PC-9 (cell line): ENCODE data around the gene ZNF438. TPM values are rescaled to one million over a fixed set of nuclear protein-coding genes. Genes with fewer than 3 reads are reported as not detected.
"Not testable (repeated sequence)": the region's sequence is repeated elsewhere in the genome, so short reads cannot be mapped to it uniquely, and the experiment has no call there.

Source experiments
- BruUV-seq: library from RNA; stranded (reverse); fragments of 400-500 nt; replicated peaks from 2 replicates; lab custom pipeline; 2021; lab: Mats Ljungman, UMichigan
- CTCF ChIA-PET: fragments of 300-600 bp; sonication (Branson Sonifier 250); formaldehyde crosslinking; loops from one replicate; lab custom pipeline; 2022; ENCODE audit warnings: antibody characterized with exemption; lab: Charles Lee
- POLR2A ChIA-PET: fragments of 300-600 bp; sonication (Branson Sonifier 250); formaldehyde crosslinking; loops from one replicate; lab custom pipeline; 2022; ENCODE audit warnings: antibody characterized with exemption; ENCODE audit not compliant: unreplicated experiment; lab: Charles Lee
- DNase-seq, 2 experiments: peaks; one replicate each; pipeline versions ENCODE4 v3.0.0 to v3.0.0-alpha.2; 2015 to 2022; ENCODE audit warnings: mixed read lengths in 1 of 2
- H2AFZ ChIP-seq: fragments of 200-600 bp; sonication (generic); 2 replicates; pipeline ENCODE4 v1.8.1; 2017; ENCODE audit warnings: antibody characterized with exemption
- H3F3A ChIP-seq: fragments of 200-600 bp; sonication (generic); 2 replicates; pipeline ENCODE4 v1.8.1; 2017; ENCODE audit warnings: antibody characterized with exemption, mild to moderate bottlenecking, low read depth; ENCODE audit not compliant: insufficient read depth
- H3K27ac ChIP-seq: fragments of 200-600 bp; sonication (generic); 2 replicates; pipeline ENCODE4 v1.6.1; 2016; ENCODE audit warnings: mixed run types
- H3K27me3 ChIP-seq: fragments of 200-600 bp; sonication (generic); 2 replicates; pipeline ENCODE4 v1.6.1; 2016; ENCODE audit warnings: low read depth, mixed run types; ENCODE audit not compliant: insufficient read depth
- H3K36me3 ChIP-seq: fragments of 200-600 bp; sonication (generic); 2 replicates; pipeline ENCODE4 v1.6.1; 2016; ENCODE audit warnings: low read depth, mixed run types
- H3K4me1 ChIP-seq: fragments of 200-600 bp; sonication (generic); replicated peaks from 2 replicates; pipeline ENCODE4 v1.6.1; 2016; ENCODE audit warnings: mixed run types; ENCODE audit not compliant: insufficient read depth
- H3K4me2 ChIP-seq: fragments of 200-600 bp; sonication (generic); 2 replicates; pipeline ENCODE4 v1.6.1; 2017; ENCODE audit warnings: mixed run types
- H3K4me3 ChIP-seq: fragments of 200-600 bp; sonication (generic); 2 replicates; pipeline ENCODE4 v1.6.1; 2016; ENCODE audit warnings: mixed run types
- H3K79me2 ChIP-seq: fragments of 200-600 bp; sonication (generic); 2 replicates; pipeline ENCODE4 v1.6.1; 2017; ENCODE audit warnings: low read depth, mixed run types
- H3K9me2 ChIP-seq: fragments of 200-600 bp; sonication (generic); 2 replicates; pipeline ENCODE4 v1.8.1; 2017; ENCODE audit warnings: mild to moderate bottlenecking; ENCODE audit not compliant: insufficient read depth
- H3K9me3 ChIP-seq: fragments of 200-600 bp; sonication (generic); 2 replicates; pipeline ENCODE4 v1.8.1; 2016; ENCODE audit warnings: low read depth; ENCODE audit not compliant: insufficient read depth
- H4K20me1 ChIP-seq: fragments of 200-600 bp; sonication (generic); 2 replicates; pipeline ENCODE4 v1.8.1; 2017; ENCODE audit not compliant: insufficient read depth
- EZH2 ChIP-seq: fragments of 200-600 bp; sonication (generic); IDR thresholded peaks from 2 replicates; pipeline ENCODE4 v1.8.0; 2017; ENCODE audit warnings: antibody characterized with exemption, low read depth
- intact Hi-C: fragments of 100-400 bp; cut with micrococcal nuclease; formaldehyde crosslinking; loops from one replicate; pipeline ENCODE4 v1.10.0; 2022; ENCODE audit not compliant: unreplicated experiment
- total RNA-seq: library from RNA; stranded (reverse); gene quantifications from 2 replicates; pipeline ENCODE4 v1.2.3, GENCODE V29; 2021
- TF ChIP-seq, protein P1 (sequence below): fragments of 200-600 bp; sonication (generic); conservative IDR thresholded peaks from 2 replicates; pipeline ENCODE4 v1.6.1; 2017; ENCODE audit warnings: mixed run types, antibody characterized with exemption, mild to moderate bottlenecking, moderate library complexity

ZNF438 gene
- total RNA-seq, 1 experiment from 2014 or later: 4.7 TPM

DNA sequence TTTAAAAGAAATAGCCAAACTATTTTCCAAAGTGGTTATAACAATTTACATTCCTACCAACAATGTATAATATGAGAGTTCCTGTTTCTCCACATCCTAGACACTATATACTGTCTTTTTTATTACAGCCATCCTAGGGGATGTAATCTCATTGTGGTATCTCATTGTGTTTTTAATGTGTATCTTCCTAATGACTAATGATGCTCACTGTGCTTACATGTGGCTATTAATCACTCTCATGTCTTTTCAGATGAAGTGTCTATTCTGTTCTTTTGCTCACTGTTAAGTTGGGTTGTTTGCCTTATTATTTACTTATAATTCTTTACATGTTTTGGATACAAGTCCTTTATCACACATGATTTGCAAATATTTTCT is 71.8 kb downstream of the ZNF438 start:
- POLR2A ChIA-PET: no interaction called here

DNA sequence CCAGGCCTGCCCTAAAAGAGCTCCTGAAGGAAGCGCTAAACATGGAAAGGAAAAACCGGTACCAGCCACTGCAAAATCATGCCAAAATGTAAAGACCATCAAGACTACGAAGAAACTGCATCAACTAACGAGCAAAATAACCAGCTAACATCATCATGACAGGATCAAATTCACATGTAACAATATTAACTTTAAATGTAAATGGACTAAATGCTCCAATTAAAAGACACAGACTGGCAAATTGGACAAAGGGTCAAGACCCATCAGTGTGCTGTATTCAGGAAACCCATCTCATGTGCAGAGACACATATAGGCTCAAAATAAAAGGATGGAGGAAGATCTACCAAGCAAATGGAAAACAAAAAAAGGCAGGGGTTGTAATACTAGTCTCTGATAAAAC is 82.4 kb downstream of the ZNF438 start:
- H3K4me2 ChIP-seq, CTCF ChIA-PET, H3K4me1 ChIP-seq, H4K20me1 ChIP-seq, H3K27me3 ChIP-seq, H3K27ac ChIP-seq, DNase-seq, H3K9me3 ChIP-seq, POLR2A ChIA-PET, H3F3A ChIP-seq, H3K9me2 ChIP-seq, H3K4me3 ChIP-seq, intact Hi-C loops, H3K36me3 ChIP-seq, BruUV-seq, H3K79me2 ChIP-seq, H2AFZ ChIP-seq: not testable (repeated sequence)

More for the DNA sequence above, 71.8 kb downstream of the ZNF438 start:
- no peaks in the 10 kb centered on the region for H3K79me2 ChIP-seq
- no peak for TF ChIP-seq EZH2
- TF ChIP-seq, protein P1, sequence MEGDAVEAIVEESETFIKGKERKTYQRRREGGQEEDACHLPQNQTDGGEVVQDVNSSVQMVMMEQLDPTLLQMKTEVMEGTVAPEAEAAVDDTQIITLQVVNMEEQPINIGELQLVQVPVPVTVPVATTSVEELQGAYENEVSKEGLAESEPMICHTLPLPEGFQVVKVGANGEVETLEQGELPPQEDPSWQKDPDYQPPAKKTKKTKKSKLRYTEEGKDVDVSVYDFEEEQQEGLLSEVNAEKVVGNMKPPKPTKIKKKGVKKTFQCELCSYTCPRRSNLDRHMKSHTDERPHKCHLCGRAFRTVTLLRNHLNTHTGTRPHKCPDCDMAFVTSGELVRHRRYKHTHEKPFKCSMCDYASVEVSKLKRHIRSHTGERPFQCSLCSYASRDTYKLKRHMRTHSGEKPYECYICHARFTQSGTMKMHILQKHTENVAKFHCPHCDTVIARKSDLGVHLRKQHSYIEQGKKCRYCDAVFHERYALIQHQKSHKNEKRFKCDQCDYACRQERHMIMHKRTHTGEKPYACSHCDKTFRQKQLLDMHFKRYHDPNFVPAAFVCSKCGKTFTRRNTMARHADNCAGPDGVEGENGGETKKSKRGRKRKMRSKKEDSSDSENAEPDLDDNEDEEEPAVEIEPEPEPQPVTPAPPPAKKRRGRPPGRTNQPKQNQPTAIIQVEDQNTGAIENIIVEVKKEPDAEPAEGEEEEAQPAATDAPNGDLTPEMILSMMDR: no peak
- H3K4me1 ChIP-seq: no peaks in the 10 kb centered on the region
- no peaks in the 10 kb centered on the region for H3F3A ChIP-seq
- H4K20me1 ChIP-seq: no peaks in the 10 kb centered on the region
- no peak overlapping the region for H2AFZ ChIP-seq
- no peaks in the 10 kb centered on the region for H3K9me3 ChIP-seq
- no peak overlapping the region for H3K4me2 ChIP-seq
- intact Hi-C loops: no loop called here
- no peaks in the 10 kb centered on the region for H3K36me3 ChIP-seq
- H3K4me3 ChIP-seq: no peak overlapping the region
- DNase-seq: no peak
- H3K9me2 ChIP-seq: no peaks in the 10 kb centered on the region
- no TSS peak for BruUV-seq
- H3K27ac ChIP-seq: no peak overlapping the region
- H3K27me3 ChIP-seq: no peaks in the 10 kb centered on the region
- CTCF ChIA-PET: no interaction called here

DNA sequence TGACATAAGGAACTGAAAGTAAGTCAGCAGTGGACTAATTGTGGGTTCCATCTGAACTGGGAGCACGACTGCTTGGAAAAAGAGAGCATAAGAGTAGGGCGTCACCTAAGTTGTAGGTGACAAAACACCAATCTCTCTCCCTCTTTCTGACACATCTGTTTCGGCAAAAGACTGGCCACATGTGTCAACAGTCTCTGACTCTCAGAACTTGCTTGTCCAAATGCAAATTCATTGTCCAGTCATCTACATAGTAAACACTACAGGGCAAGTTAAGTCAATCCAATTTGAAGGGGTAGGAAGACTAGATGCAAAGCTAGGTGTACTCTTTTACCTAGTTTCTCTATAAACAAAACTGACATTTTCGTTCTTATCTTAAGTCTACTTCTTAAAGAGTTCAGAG is 87.7 kb downstream of the ZNF438 start:
- Histone ChIP-seq H3F3A (no peaks in the 10 kb centered on the region), H3K9me2 (no peaks in the 10 kb centered on the region), H3K27ac (no peak overlapping the region), H4K20me1 (no peaks in the 10 kb centered on the region), H3K79me2 (no peaks in the 10 kb centered on the region), H3K4me1 (no peaks in the 10 kb centered on the region), H3K9me3 (no peaks in the 10 kb centered on the region), H3K36me3 (no peaks in the 10 kb centered on the region), H2AFZ (no peak overlapping the region), H3K4me2 (no peak overlapping the region), H3K27me3 (no peaks in the 10 kb centered on the region), H3K4me3 (no peak overlapping the region)
- no TSS peak for BruUV-seq
- ChIA-PET POLR2A (no interaction called here), CTCF (no interaction called here)
- TF ChIP-seq, protein P1: no peak
- TF ChIP-seq EZH2: no peak
- no peak for DNase-seq
- intact Hi-C loops: no loop called here

DNA sequence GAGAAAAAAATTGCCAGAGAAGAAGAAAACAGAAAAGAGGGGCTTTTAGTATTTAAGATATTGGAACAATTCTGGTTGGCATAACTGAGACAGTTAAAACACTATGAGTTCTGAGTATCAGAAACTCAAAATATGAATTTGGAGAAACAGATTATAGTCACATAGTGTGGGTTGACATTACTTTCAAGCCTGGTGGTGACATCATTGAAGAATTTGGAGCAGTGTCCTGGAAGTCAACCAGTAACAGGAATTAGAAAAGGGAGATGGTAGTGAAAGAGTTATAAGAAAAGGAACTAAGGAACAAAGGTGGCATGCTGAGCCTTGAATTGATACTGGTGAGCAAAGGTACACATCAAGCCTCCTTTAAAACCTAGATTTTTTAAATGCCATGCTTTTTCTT is 88.2 kb downstream of the ZNF438 start:
- H4K20me1 ChIP-seq: no peaks in the 10 kb centered on the region
- ChIA-PET CTCF (no interaction called here), POLR2A (no interaction called here)

More for the DNA sequence above, 88.2 kb downstream of the ZNF438 start:
- H3K9me2 ChIP-seq: no peaks in the 10 kb centered on the region
- BruUV-seq: no TSS peak
- no peaks in the 10 kb centered on the region for H3K36me3 ChIP-seq
- no peak overlapping the region for H3K27ac ChIP-seq
- no peaks in the 10 kb centered on the region for H3K4me1 ChIP-seq
- H3K9me3 ChIP-seq: no peaks in the 10 kb centered on the region
- intact Hi-C loops: no loop called here
- H3K27me3 ChIP-seq: no peaks in the 10 kb centered on the region
- no peak overlapping the region for H3K4me3 ChIP-seq
- H3K79me2 ChIP-seq: no peaks in the 10 kb centered on the region
- H2AFZ ChIP-seq: no peak overlapping the region
- H3F3A ChIP-seq: no peaks in the 10 kb centered on the region
- no peak overlapping the region for H3K4me2 ChIP-seq
- TF ChIP-seq, protein P1: no peak
- TF ChIP-seq EZH2: no peak
- no peak for DNase-seq
